Measurements from ENCODE around the gene ASIC3.
A peak's percentile ranks its signal among the peaks of the same experiment; 100 is the strongest.

The ASIC3 gene

GRCh38 chr7:151087245-151088018, 39.1 kb downstream of the ASIC3 start:
- peak; percentile 61 for DNase-seq

DNA sequence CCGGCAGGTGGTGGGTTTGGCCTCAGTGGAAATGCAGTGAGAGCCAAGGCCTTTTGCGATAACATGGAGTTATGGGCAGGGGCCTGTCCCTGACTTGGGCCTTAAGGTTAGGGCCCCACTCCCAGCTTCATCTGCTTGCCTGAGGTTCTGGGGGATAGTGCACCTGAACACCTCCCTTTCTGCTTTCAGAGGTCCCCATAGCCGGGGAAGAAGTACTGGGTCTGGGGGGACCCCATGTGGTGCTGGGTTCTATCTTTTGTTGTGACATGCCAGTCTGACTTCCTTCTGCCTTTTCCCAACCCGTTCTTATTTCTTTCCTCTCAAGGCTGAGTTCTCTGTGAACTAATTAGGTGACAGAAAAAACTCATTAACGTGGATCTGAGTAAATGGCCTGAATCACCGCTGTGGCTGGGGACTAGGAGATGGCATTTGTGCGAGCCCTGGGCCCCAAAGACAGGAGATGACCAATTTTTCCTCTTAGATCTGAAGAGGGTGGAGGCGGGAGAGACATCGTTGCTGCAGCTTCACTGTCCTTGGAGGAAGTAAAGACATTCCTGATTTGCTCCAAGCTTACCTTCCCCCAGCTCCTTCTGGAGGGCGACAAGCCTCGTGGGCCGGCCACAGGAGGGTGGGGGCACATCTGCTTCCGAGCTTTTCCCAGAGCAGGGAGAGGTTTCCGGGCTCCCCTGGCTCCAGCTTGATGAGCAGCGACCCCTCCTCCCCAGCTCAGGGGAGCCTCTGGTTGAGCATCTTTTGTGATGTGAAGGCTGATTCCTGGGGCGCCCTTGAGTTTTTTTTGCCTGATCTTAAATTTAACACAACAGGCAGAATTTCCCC, 39.9 kb downstream of the ASIC3 start:
- DNase-seq: no peak

DNA sequence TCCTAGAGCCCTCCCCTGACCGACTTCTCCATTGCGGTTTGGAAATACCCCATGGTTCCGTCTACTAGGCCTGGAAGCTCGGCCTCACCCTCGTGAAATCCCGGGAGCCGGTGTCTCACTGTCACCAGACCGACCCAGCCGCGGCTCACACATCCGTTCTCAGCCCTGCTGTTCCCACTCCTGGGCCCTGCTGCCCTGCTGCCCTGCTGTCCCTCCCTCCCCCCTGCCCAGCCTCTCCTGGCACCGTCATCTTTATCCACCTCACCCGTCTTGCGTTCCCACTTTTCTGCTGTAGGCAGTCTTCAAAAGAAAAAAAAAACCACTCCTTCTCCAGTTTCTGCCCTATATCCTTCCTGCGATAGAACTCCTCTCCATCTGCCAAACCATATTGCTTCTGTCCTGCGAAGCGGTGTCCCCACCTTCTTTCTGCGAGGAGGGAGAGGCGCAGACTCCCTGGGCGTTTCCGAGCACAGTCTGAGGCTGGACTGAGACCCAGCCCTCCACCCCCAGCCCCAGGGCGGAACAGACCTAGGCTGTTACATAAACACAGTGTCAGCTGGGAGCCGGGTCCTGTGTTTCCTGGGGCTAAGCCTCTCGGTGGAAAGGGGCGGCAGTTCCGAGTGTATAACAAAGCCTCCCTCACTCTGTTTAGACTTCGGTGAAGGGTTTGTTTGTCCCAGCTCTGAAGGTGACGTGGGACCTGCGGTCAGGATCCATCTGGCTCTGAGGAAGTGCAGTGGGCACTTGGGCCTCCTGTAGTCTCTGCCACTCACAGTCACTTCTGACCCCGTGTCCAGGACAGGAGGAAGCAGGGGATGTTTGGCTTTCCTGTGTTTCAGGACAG, 40.7 kb downstream of the ASIC3 start:
- DNase-seq: peak; percentile 76

- no peak for DNase-seq
Observed at GRCh38 chr7:151089893-151090730, 41.8 kb downstream of the ASIC3 start.

GRCh38 chr7:151091003-151091402, 42.7 kb downstream of the ASIC3 start:
- no peak for DNase-seq

GRCh38 chr7:151091431-151091830, 43.1 kb downstream of the ASIC3 start:
- no peak for DNase-seq

GRCh38 chr7:151091988-151092387, 43.7 kb downstream of the ASIC3 start:
- DNase-seq: no peak

- no peak for DNase-seq
Observed at GRCh38 chr7:151093748-151094147, 45.4 kb downstream of the ASIC3 start.

DNA sequence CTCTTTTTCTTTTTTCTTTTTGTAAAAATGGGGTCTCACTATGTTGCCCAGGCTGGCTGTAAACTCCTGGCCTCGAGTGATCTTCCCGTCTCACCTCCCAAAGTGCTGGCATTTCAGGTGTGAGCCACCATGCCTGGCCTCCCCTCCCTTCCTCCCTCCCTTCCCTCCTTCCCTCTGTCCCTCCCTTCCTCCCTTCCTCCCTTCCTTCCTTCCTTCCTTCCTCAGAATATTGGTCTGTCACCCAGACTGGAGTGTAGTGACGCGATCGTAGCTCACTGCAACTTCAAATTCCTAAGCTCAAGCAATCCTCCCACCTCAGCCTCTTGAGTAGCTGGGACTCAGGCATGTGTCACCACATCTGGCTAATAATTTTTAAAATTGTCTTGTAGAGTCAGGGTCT, 46.3 kb downstream of the ASIC3 start:
- no peak for DNase-seq

DNA sequence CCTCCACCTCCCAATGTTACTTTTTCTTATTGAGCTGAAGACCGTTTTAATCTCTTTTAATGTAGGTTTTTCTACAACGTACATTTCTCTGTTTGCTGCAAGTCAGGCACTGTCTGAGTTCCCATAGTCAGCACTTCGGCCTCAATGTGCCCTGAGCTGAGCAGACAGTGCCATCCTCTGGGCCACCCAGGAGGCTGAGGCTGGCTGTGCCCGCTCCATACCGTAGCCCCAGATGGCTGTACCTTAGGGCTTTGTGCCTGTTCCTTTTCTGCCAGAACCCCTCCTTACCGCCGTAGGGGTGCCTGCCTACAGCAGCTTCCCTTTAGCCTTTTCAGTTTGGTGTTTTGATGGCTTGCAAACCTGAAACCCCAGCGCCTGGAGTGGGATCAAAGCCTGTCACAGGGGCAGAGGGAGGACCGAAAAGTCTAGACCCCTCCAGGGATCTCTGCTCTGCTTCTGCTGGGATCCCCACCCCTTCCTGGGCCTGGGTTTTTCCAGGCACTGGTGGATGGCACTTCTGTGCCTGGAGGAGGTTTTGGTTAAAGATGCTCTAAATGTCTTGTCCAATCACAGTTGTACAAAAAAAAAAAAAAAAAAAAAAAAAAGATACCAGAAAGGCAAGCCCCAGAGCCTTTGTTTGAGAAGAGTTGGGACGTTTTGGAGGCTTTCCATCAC, 46.9 kb downstream of the ASIC3 start:
- DNase-seq: no peak

DNA sequence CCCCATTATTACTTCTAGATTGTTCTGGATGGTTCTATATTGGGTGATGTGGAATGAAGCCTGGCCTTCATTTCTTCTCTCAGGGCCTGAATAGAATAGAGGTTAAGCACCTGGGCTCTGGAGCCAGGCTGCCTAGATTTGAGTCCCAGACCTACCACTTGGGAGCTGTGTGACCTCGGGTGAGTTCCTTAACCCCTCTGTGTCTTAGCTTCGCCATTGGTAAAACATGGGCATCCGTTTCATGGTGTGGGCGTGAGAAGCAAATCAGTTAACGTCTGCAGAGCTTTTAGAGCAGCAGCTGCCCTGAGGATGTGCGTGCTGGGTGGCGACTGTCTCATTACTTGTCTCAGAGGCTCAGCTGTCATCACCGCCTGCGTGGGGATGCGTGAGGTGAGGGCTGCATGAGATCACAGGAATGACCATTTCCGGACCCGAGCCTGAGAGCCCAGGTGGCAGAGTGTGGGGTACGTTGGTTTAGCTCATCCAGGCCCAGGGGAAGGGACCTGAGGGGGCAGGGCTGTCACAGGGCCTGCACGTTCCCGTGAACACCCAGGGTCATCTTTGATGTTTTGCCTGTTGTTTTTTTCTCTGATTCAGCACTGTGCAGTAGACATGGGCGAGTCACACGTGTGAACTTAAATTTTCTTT, 47.6 kb downstream of the ASIC3 start:
- DNase-seq: no peak

DNA sequence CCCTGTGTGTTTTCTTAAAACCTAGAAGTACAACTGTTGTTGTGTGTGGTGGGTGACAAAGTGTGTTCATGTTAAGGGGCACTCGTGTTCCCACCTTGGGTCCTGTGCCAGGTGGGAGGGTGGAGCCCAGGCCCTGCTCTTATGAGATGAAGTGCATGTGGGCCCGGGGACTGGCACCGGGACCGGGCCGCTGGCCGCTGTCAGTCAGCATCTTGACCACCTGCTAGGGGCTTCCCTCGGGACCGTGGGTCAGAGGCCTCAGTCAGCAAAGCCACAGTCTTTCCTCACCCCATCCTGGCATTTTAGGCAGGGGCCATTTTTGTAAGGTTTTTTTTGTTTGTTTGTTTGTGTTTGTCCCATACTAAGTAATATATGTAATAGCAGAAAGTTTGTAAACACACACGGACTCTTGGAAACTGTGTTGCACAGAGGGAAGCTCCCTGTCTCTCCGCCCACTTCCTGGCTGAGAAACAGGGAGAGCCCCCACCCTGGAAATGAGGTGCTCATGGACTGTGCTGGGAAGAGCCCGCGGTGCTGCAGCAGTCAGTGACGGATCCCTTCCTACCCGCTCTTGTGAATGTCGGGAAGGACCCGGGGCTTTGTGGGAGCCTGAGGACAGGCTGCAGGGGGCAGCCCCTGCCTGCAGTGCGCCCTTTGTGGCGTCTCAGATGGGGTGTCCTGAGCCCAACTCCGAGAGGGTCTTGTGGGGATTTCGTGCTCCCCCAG, 51.3 kb downstream of the ASIC3 start:
- no peak for DNase-seq

DNA sequence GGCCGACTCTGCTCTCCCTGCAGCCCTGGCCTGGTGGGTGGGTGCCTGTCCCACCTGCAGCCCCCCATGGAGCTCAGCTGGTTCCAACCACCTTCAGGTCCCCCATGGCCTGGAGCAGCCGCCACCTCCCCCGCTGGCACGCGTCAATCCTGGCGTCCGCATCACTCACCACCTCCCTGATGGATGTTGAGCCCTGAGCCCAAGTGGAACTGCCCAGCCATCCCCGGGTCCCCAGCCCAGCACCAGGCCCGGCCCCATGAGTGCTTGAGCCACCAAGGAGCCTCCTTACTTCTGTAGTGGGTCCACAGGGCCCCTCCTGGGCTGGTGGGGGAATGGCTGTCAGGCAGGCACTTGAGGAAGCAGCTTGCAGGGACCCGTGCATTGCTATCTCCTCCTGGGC, 52.6 kb downstream of the ASIC3 start:
- DNase-seq: no peak

DNA sequence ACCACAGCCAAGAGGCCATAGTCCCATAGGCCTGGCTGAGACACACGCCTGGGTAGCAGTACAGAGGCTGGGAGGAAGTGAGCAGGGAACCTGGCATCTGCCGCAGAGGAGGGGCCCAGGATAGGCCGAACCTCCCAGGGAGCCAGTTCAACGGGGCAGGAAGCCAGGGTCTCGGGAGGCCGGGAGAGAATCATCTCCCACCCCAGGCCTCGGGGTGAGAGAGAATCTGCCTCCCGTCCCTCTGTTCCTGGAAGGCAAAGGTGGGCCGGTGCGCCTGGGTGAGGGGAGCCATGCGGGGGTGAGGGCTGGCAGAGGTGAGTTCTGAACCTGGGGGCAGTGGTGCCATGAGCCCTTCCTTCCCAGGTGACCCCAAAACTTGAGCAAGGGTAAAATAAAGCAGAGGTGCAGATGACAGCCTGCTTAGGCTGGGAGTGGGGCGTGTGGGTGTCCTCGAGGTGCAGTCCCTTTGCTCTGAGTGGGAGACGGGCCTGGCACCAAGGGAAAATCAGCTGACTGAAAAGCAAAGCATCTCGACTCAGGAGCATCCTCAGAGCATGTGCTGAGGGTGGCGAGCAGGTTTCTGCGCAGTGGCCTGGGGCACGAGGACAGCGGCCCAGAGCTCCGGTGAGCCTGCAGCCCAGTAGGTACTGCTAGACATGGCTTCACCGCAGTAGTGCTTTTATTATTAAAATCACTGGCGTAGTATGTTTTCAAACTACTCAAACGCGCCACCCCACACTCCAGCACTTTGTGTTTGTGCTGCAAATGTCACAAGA, 53.5 kb downstream of the ASIC3 start:
- no peak for DNase-seq
